Measurements from ENCODE around the gene ADTRP. TPM values are rescaled to one million over a fixed set of nuclear protein-coding genes. Genes with fewer than 3 reads are reported as not detected.
A peak's percentile ranks its signal among the peaks of the same experiment; 100 is the strongest.

The ADTRP gene
- total RNA-seq, 2 experiments from 2014 or later = 24.1 to 26.1 TPM

DNA sequence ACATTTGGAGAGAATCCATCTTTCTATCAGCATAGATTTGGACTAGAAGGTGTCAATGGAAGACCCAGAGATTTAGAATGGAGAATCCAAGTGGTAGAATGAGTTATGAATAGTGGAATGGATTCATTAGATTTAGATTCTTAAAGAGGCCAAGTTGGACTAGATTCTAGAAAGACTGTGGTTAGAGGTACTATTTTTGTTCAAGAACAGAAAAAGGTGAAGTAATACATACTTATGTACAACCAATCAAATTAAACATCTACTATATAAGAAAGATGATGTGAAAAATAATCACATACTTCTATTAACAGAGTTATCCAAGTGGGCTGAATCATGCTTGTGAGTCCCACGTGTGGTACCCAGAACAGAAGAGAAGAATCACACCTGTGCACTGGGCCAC, 33.8 kb upstream of the ADTRP start:
- intact Hi-C loops (cut with micrococcal nuclease) = no loop called here
- ChIA-PET CTCF (interaction anchor here (1.0 kb wide), 1 partner anchor 478 kb away, joined by 3 read pairs; no protein-coding TSS in a partner anchor), POLR2A (no interaction called here)
- Mint-ChIP-seq H3K9me3 (no peaks in the 10 kb centered on the region), H3K4me3 (no peak overlapping the region), H3K4me1 (ENCODE audit: low read depth) (peaks cover 10% of the 10 kb centered on the region), H3K27me3 (no peaks in the 10 kb centered on the region), H3K27ac (no peak overlapping the region), H3K36me3 (no peaks in the 10 kb centered on the region)
- DNase-seq = no peak

DNA sequence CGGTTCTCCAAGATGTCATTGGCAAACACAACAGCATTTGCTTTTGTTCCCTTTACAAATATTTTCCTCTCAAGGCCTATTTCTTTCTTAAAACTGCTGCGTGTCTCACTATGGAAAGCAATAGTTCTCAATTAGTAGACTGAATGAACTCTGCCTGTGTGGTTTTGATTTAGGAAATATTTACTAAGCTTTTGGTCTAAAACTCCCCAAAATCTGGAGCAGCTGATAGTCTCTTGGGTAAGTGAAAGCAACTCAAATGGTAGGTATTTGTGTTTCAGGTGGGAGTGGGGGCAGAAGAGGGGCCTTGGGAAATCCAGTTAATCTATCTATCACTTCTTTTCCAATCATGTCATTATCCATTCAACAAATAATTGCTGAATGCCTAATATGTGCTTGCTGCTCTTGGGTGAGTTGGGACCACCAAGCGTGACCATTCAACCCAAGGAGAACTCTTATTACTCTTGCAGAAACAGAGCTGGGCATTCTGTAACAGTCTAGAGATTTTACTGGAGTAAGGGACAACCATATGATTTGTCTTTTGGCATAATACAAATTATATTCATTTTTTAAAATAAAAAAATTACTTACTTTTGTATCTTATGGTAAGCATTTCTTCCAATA, 33.2 kb upstream of the ADTRP start:
- intact Hi-C loops (cut with micrococcal nuclease) = no loop called here
- H3K27ac Mint-ChIP-seq = no peak overlapping the region
- no peak for DNase-seq
- no peaks in the 10 kb centered on the region for H3K36me3 Mint-ChIP-seq
- H3K9me3 Mint-ChIP-seq = no peaks in the 10 kb centered on the region
- ChIA-PET CTCF (no interaction called here), POLR2A (interaction anchor here (1.2 kb wide), 1 partner anchor 81 kb away, joined by 4 read pairs; no protein-coding TSS in a partner anchor)
- H3K4me1 Mint-ChIP-seq (ENCODE audit: low read depth) = peaks cover 14% of the 10 kb centered on the region
- H3K27me3 Mint-ChIP-seq = no peaks in the 10 kb centered on the region
- H3K4me3 Mint-ChIP-seq = no peak overlapping the region

DNA sequence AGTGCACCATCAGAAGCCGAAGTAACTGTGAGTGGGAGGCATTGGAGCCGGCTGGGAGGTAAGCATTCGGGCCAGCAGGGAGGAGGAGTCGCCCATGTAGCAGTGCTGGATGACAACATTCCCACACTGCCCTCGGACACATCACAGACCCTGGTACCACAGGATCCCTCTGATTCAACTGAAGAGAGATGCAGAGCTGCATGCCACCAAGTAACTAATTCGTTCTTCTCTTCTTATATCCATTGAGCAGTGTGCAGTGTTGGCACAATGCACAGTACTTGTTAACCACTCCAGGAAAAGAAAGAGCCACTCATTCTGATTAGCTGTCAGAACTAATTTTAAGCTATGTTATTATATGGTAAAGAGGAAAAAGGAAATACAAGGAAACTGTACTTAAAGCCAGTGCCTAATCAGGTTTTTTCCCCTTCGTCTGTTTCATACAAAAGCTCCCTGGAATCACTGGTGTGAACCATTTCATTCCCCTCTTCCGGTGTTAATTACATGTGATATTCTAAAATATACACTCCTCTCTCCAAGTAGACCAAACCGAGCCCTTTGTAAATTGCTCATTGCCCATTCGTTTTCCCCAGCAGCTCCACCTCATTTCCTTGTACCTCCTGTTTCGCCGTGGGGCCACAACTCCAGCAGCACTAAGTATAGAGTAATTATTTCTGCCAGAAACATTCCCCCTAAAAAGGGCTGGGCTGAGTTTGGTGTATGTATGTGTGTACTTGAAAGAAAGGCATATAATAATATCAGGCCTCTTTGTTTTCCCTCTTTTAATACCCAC, 32.4 kb upstream of the ADTRP start:
- no peak for DNase-seq
- intact Hi-C loops (cut with micrococcal nuclease) = no loop called here
- Mint-ChIP-seq H3K4me1 (ENCODE audit: low read depth) (peaks cover 21% of the 10 kb centered on the region), H3K27ac (no peak overlapping the region), H3K27me3 (no peaks in the 10 kb centered on the region), H3K4me3 (no peak overlapping the region), H3K36me3 (no peaks in the 10 kb centered on the region), H3K9me3 (no peaks in the 10 kb centered on the region)
- POLR2A ChIA-PET = interaction anchor here (0.8 to 1.2 kb wide), 2 partner anchors 80 to 202 kb away, joined by 3 to 4 read pairs; no protein-coding TSS in a partner anchor
- CTCF ChIA-PET = no interaction called here

DNA sequence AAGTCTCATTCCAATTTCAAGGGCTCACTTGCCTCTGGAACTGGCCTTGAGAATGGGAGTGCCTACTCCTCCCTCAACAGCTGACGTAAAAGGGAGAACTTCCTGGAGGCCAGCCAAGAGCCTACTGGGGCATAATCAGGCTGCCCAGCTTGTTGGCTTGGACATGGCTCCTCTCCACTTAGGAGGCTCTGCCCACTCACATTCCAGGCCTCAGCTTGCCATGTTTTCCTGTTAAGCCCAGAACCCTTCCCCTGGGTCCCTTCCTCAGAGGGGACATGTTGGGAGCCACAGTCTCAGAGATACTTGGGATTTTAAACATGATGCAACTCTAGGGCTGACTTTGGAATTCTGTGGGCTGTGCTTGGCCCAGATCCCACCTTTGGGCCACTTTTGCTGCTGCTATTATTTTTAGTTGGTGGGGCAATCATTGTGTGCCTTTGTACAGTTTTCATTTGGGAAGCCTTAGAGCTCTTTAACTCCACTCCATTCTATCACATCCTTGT, 31.5 kb upstream of the ADTRP start:
- Mint-ChIP-seq H3K27ac (no peak overlapping the region), H3K27me3 (peaks cover under 1% of the 10 kb centered on the region), H3K4me1 (ENCODE audit: low read depth) (peaks cover 23% of the 10 kb centered on the region), H3K9me3 (no peaks in the 10 kb centered on the region), H3K4me3 (no peak overlapping the region), H3K36me3 (no peaks in the 10 kb centered on the region)
- intact Hi-C loops (cut with micrococcal nuclease) = no loop called here
- no peak for DNase-seq
- ChIA-PET POLR2A (no interaction called here), CTCF (no interaction called here)

DNA sequence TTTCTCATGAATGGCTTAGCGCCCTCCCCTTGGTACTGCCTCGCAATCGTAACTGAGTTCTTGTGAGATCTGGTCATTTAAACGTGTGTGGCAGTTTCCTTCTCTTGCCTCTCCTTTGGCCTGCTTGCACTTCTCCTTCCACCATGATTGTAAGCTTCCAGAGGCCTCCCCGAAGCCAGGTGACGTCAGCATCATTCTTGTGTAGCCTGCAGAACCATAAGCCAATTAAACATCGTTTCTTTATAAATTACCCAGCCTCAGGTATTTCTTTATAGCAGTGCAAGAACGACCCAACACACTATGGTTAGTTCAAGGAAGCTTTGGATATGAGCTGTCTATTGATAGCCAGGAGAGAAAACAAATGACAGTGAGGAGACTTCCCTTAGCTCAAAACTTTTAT, 29.5 kb upstream of the ADTRP start:
- H3K4me3 Mint-ChIP-seq = no peak overlapping the region
- intact Hi-C loops (cut with micrococcal nuclease) = loop anchor here (5.0 kb wide), 1 partner anchor 96 kb away; no protein-coding TSS in a partner anchor
- POLR2A ChIA-PET = no interaction called here
- H3K27me3 Mint-ChIP-seq = peaks cover 1% of the 10 kb centered on the region
- no peak for DNase-seq
- CTCF ChIA-PET = no interaction called here
- H3K36me3 Mint-ChIP-seq = no peaks in the 10 kb centered on the region
- H3K4me1 Mint-ChIP-seq (ENCODE audit: low read depth) = peaks cover 23% of the 10 kb centered on the region
- H3K9me3 Mint-ChIP-seq = no peaks in the 10 kb centered on the region
- no peak overlapping the region for H3K27ac Mint-ChIP-seq

DNA sequence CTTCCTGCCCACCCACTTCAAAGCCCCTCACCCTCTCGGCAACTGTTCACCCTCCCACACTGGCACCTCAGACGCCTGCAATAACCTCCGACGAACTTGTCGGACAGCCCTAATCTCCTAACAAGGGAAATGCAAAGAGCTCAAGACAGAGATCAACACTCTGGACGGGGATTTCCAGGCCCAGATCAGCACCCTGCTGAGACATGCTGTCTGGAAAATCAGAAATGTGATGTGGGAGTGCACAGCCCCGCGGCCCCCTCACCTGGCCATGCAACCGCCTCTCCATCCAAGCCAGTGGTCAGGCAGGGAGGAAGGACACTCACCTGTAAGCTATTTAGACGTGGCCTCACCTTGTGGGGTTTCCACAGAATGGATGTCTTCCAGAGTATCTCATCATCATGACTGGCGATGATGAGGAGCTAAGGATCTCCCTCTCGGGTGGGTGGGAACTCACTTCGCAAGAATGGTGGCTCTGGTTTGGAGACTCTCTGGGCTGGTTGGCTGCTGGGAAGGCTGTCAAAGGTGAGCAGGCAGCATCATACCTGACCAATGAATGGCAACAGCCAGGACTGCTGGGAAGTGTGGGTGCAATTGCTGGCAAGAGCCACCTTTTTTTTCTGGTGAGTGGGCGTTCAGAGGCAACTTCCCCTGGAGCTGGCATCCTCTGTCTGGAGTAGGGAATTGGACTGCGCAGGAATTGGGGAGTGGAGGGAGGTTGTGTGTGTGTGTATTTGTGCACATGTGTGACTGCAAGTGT, 28.1 kb upstream of the ADTRP start:
- H3K27me3 Mint-ChIP-seq = peaks cover 1% of the 10 kb centered on the region
- ChIA-PET POLR2A (no interaction called here), CTCF (interaction anchor here (0.6 kb wide), 2 partner anchors 95 to 186 kb away, joined by 3 to 4 read pairs; no protein-coding TSS in a partner anchor)
- H3K4me3 Mint-ChIP-seq = peak overlapping the region; percentile 15
- peak overlapping the region; percentile 23 for H3K27ac Mint-ChIP-seq
- no peaks in the 10 kb centered on the region for H3K36me3 Mint-ChIP-seq
- peak; percentile 41 for DNase-seq
- H3K4me1 Mint-ChIP-seq (ENCODE audit: low read depth) = peaks cover 21% of the 10 kb centered on the region
- intact Hi-C loops (cut with micrococcal nuclease) = loop anchor here (1.0 to 5.0 kb wide), 2 partner anchors 20 to 94 kb away; no protein-coding TSS in a partner anchor
- no peaks in the 10 kb centered on the region for H3K9me3 Mint-ChIP-seq

DNA sequence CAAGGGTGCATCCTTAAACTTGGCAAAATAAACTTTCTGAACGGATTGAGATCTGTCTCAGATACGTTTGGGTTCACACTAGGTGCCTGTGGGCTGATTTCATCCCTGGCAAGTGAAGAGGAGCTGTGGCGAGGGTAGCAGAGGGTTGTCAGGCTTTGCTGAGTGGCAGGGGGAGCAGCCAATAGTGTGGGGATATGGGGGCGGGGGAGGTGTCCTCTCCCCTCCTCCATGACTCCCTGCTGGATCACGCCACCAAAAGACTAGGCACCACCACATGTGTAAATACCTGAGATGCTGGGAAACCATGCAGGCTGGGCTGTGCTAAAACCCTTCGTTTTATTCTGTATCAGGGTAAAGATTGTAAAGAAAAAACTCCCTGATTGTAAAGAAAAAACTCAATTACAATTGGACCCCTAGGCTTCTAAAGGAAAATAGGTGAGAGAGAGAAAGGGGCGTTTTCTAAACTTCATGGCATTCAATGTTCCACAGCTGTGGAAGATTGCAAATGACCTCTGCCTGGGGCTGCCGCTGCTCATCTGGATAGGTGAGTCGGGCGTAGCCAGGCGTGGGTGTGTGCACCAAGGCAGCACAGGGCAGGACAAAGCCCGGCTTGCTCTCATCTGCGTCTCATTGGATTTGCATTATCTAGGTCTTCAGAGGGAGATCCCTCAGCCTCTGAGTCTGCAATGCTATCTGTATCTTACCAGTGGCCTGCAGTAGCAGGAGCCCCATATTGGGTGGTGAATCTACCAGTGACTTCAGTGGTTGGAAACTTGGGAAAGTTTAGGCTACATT, 26.9 kb upstream of the ADTRP start:
- intact Hi-C loops (cut with micrococcal nuclease) = loop anchor here (1.0 to 5.0 kb wide), 2 partner anchors 19 to 93 kb away; no protein-coding TSS in a partner anchor

DNA sequence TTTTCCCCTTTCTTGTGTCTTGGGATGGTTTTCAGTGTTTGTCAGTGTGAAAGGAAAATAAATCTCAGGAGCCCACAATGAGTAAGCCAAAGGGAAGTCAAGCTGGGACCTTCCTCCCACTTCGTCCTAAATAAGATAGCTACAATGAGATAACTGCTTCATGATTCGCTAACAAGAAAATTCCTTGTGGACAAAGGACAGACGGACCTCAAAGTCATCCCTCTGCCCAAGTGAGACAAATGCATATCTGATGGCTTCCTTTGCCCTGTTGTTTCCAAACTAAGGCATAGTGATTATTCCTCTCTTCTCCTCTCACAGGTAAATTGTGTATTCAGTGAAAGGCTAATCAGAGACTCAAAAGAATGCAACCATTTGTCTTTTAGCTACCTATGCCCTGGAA, 26.1 kb upstream of the ADTRP start:
- CTCF ChIA-PET = no interaction called here
- no peak overlapping the region for H3K4me3 Mint-ChIP-seq
- no peak for DNase-seq
- peaks cover 1% of the 10 kb centered on the region for H3K27me3 Mint-ChIP-seq
- intact Hi-C loops (cut with micrococcal nuclease) = loop anchor here (5.0 kb wide), 1 partner anchor 92 kb away; no protein-coding TSS in a partner anchor
- H3K27ac Mint-ChIP-seq = no peak overlapping the region
- peaks cover 12% of the 10 kb centered on the region for H3K4me1 Mint-ChIP-seq (ENCODE audit: low read depth)
- H3K36me3 Mint-ChIP-seq = no peaks in the 10 kb centered on the region
- POLR2A ChIA-PET = no interaction called here
- H3K9me3 Mint-ChIP-seq = no peaks in the 10 kb centered on the region

More for the DNA sequence above, 26.9 kb upstream of the ADTRP start:
- H3K27ac Mint-ChIP-seq = no peak overlapping the region
- DNase-seq = no peak
- CTCF ChIA-PET = no interaction called here
- no peaks in the 10 kb centered on the region for H3K36me3 Mint-ChIP-seq
- H3K9me3 Mint-ChIP-seq = no peaks in the 10 kb centered on the region
- H3K4me1 Mint-ChIP-seq (ENCODE audit: low read depth) = peaks cover 12% of the 10 kb centered on the region
- no peak overlapping the region for H3K4me3 Mint-ChIP-seq
- POLR2A ChIA-PET = no interaction called here
- H3K27me3 Mint-ChIP-seq = peaks cover 1% of the 10 kb centered on the region

DNA sequence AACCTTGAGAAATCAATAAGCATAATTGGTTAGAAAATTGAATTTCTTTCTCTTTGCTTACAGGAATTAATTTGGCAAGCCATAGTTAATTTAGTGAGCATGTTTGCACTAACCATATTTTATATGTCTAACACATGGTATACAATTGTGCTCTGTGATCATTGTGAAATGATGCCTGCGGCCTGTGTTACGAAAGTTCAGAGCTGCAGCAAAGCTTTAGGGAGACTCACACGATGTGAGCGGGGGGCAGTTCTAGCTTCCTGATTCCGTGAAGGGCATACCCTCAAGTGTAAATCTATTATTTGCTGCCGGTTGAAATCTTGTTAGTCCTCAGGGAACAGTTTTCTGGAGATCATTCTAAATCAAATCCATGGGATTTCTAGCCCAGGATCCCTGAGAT, 25.5 kb upstream of the ADTRP start:
- ChIA-PET POLR2A (no interaction called here), CTCF (no interaction called here)
- Mint-ChIP-seq H3K36me3 (no peaks in the 10 kb centered on the region), H3K4me3 (no peak overlapping the region), H3K4me1 (ENCODE audit: low read depth) (peaks cover 12% of the 10 kb centered on the region), H3K27ac (no peak overlapping the region), H3K27me3 (peaks cover 1% of the 10 kb centered on the region), H3K9me3 (no peaks in the 10 kb centered on the region)
- intact Hi-C loops (cut with micrococcal nuclease) = no loop called here
- no peak for DNase-seq

DNA sequence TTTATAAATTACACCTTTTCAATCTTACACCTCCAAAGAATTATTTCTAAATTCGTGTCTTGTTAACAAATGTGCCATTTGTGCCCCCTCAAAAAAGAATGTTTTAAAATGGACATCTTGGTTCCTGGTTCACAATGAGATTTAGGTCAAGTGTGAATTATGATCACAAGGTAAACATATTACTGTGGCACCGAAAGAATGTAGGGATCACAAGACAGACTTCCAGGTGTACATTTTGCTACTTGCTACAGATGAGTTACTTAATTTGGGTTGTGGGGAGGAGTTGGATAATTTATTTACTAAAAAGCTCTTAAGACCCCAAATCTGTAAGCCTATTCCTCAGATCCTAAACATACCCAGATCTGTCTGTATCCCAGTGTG, 25.0 kb upstream of the ADTRP start:
- POLR2A ChIA-PET = no interaction called here
- peaks cover 1% of the 10 kb centered on the region for H3K27me3 Mint-ChIP-seq
- no peaks in the 10 kb centered on the region for H3K9me3 Mint-ChIP-seq
- no peaks in the 10 kb centered on the region for H3K36me3 Mint-ChIP-seq
- H3K27ac Mint-ChIP-seq = no peak overlapping the region
- H3K4me3 Mint-ChIP-seq = no peak overlapping the region
- peaks cover 12% of the 10 kb centered on the region for H3K4me1 Mint-ChIP-seq (ENCODE audit: low read depth)
- CTCF ChIA-PET = no interaction called here
- no peak for DNase-seq
- intact Hi-C loops (cut with micrococcal nuclease) = no loop called here

DNA sequence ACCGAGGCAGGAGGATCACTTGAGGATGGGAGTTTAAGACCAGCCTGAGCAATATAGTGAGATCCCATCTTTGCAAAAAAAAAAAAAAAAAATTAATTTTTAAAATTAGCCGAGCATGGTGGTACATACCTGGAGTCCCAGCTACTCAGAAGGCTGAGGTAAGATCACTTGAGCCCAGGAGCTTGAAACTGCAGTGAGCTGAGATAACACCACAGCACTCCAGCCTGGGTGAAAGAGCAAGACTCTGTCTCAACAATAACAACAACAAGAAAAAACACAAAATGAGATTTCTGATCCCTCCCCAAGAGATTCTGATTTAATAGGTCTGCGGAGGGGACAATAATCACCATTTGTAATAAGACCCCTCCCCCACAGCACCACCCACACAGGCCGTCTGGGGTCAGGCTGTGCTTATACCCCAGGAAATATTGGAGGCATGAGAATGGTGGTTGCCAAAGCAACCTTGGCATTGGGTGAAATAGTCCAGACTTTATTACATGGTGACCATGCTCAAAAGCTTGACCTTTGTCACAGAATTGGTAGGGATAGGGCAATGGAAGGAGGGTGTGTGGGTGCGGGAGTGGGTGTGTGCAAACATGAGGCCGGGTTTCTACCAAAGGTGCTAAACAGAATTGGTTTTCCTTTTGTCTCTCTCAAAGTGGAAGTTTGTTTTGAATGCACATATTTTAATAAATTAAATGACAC, 24.4 kb upstream of the ADTRP start:
- no peak for DNase-seq
- peaks cover 12% of the 10 kb centered on the region for H3K4me1 Mint-ChIP-seq (ENCODE audit: low read depth)
- H3K4me3 Mint-ChIP-seq = no peak overlapping the region
- H3K27ac Mint-ChIP-seq = no peak overlapping the region
- peaks cover 1% of the 10 kb centered on the region for H3K27me3 Mint-ChIP-seq
- H3K36me3 Mint-ChIP-seq = no peaks in the 10 kb centered on the region
- intact Hi-C loops (cut with micrococcal nuclease) = no loop called here
- POLR2A ChIA-PET = no interaction called here
- H3K9me3 Mint-ChIP-seq = no peaks in the 10 kb centered on the region
- CTCF ChIA-PET = no interaction called here

Data from activated CD4-positive, alpha-beta memory T cell treated with anti-CD3 and anti-CD28 coated beads for 36 hours (primary cell).